GM21786 (cell line): ENCODE data around the gene C15orf39.
A peak's percentile ranks its signal among the peaks of the same experiment; 100 is the strongest.

Experiments used
- ATAC-seq: cut with Tn5 transposase; IDR thresholded peaks from one replicate; pipeline ENCODE4 v1.9.1; 2021; ENCODE audit not compliant: unreplicated experiment

The C15orf39 gene

GRCh38 chr15:75195122-75195765, 6.4 kb upstream of the C15orf39 start:
- ATAC-seq = no peak

- no peak for ATAC-seq
Measured at GRCh38 chr15:75195766-75196241, 5.9 kb upstream of the C15orf39 start.

- ATAC-seq = no peak
Measured at GRCh38 chr15:75197062-75197630, 4.5 kb upstream of the C15orf39 start.

- ATAC-seq = no peak
Measured at GRCh38 chr15:75198560-75199356, 2.9 kb upstream of the C15orf39 start.

- no peak for ATAC-seq
Measured at GRCh38 chr15:75199357-75199940, 2.2 kb upstream of the C15orf39 start.

GRCh38 chr15:75200391-75200764, 1.3 kb upstream of the C15orf39 start:
- ATAC-seq = no peak

GRCh38 chr15:75200765-75201615, 692 bp upstream of the C15orf39 start:
- ATAC-seq = no peak

- ATAC-seq = peak; percentile 29
Measured at GRCh38 chr15:75202251-75203016, 752 bp downstream of the C15orf39 start.

- ATAC-seq = no peak
Measured at GRCh38 chr15:75203017-75203907, 1.6 kb downstream of the C15orf39 start.

GRCh38 chr15:75203908-75204263, 2.2 kb downstream of the C15orf39 start:
- ATAC-seq = no peak

GRCh38 chr15:75204340-75205063, 2.8 kb downstream of the C15orf39 start:
- peak; percentile 35 for ATAC-seq

GRCh38 chr15:75205064-75205395, 3.3 kb downstream of the C15orf39 start:
- ATAC-seq = no peak

GRCh38 chr15:75206006-75206405, 4.3 kb downstream of the C15orf39 start:
- no peak for ATAC-seq

- ATAC-seq = no peak
Measured at GRCh38 chr15:75206803-75207617, 5.3 kb downstream of the C15orf39 start.

GRCh38 chr15:75207618-75208500, 6.2 kb downstream of the C15orf39 start:
- ATAC-seq = no peak

GRCh38 chr15:75208501-75209288, 7.0 kb downstream of the C15orf39 start:
- no peak for ATAC-seq
